DND-41 (cell line): ENCODE data around the gene BCAS3.

Source experiments
- ATAC-seq: fragments of 200-7000 bp; cut with Tn5 transposase; 3 replicates; pipeline ENCODE4 v1.9.1; 2021; ENCODE audit warnings: low read depth; ENCODE audit not compliant: insufficient read depth
- DNase-seq: peaks from one replicate; pipeline ENCODE4 v3.0.0-alpha.2; 2020
- H2AFZ ChIP-seq: 2 replicates; pipeline ENCODE4 v1.6.0; 2012; ENCODE audit warnings: low read depth, low read length
- H3K27ac ChIP-seq: 2 replicates; pipeline ENCODE4 v1.5.1; 2012; ENCODE audit warnings: low read length, inconsistent platforms
- H3K27me3 ChIP-seq: fragments of 200-600 bp; sonication (generic); 2 replicates; pipeline ENCODE4 v1.6.0; 2012; ENCODE audit warnings: low read length, mild to moderate bottlenecking, inconsistent platforms; ENCODE audit not compliant: insufficient read depth, poor library complexity
- H3K36me3 ChIP-seq: 2 replicates; pipeline ENCODE4 v1.5.1; 2012; ENCODE audit warnings: low read length, inconsistent platforms; ENCODE audit not compliant: insufficient read depth
- H3K4me1 ChIP-seq: 2 replicates; pipeline ENCODE4 v1.5.1; 2012; ENCODE audit warnings: mild to moderate bottlenecking, low read length; ENCODE audit not compliant: insufficient read depth
- H3K4me2 ChIP-seq: 2 replicates; pipeline ENCODE4 v1.6.0; 2012; ENCODE audit warnings: mild to moderate bottlenecking, moderate library complexity, low read length, inconsistent platforms; ENCODE audit not compliant: insufficient read depth
- H3K4me3 ChIP-seq, 2 experiments: fragments of 200-600 bp in 1 of 2; shearing (Covaris generic) in 1 of 2; 2 replicates each; pipeline ENCODE4 v1.5.1; 2012 to 2016; ENCODE audit warnings: inconsistent platforms in 2 of 2, low read length in 2 of 2, mild to moderate bottlenecking in 2 of 2, low read depth in 1 of 2, moderate library complexity in 1 of 2
- H3K79me2 ChIP-seq: 2 replicates; pipeline ENCODE4 v1.6.0; 2012; ENCODE audit warnings: low read length, inconsistent platforms; ENCODE audit not compliant: insufficient read depth
- H3K9ac ChIP-seq: 2 replicates; pipeline ENCODE4 v1.6.0; 2012; ENCODE audit warnings: low read depth, mild to moderate bottlenecking, inconsistent platforms, low read length, moderate library complexity
- H3K9me3 ChIP-seq: 2 replicates; pipeline ENCODE4 v1.5.1; 2012; ENCODE audit warnings: low read length, moderate library complexity, mild to moderate bottlenecking, inconsistent platforms; ENCODE audit not compliant: insufficient read depth, severe bottlenecking
- H4K20me1 ChIP-seq: 2 replicates; pipeline ENCODE4 v1.6.0; 2012; ENCODE audit warnings: low read length; ENCODE audit not compliant: insufficient read depth
- EZH2 ChIP-seq: IDR thresholded peaks from 3 replicates; pipeline ENCODE4 v1.6.1; 2012; ENCODE audit warnings: borderline replicate concordance, low read depth, mild to moderate bottlenecking, moderate library complexity, low read length, inconsistent platforms; ENCODE audit not compliant: severe bottlenecking
- TF ChIP-seq, protein P1 (sequence below): IDR thresholded peaks from 2 replicates; pipeline ENCODE4 v1.5.1; 2012; ENCODE audit warnings: borderline replicate concordance, low read length, moderate library complexity, mild to moderate bottlenecking; ENCODE audit not compliant: poor library complexity, severe bottlenecking; ENCODE audit errors: extremely low read depth

BCAS3 gene

GRCh38 chr17:60964160-60964559 is 286.5 kb downstream of the BCAS3 start:
- TF ChIP-seq EZH2: no peak
- TF ChIP-seq, protein P1, sequence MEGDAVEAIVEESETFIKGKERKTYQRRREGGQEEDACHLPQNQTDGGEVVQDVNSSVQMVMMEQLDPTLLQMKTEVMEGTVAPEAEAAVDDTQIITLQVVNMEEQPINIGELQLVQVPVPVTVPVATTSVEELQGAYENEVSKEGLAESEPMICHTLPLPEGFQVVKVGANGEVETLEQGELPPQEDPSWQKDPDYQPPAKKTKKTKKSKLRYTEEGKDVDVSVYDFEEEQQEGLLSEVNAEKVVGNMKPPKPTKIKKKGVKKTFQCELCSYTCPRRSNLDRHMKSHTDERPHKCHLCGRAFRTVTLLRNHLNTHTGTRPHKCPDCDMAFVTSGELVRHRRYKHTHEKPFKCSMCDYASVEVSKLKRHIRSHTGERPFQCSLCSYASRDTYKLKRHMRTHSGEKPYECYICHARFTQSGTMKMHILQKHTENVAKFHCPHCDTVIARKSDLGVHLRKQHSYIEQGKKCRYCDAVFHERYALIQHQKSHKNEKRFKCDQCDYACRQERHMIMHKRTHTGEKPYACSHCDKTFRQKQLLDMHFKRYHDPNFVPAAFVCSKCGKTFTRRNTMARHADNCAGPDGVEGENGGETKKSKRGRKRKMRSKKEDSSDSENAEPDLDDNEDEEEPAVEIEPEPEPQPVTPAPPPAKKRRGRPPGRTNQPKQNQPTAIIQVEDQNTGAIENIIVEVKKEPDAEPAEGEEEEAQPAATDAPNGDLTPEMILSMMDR: no peak
- peaks cover 4% of the 10 kb centered on the region for H3K9me3 ChIP-seq
- no peak overlapping the region for H3K27ac ChIP-seq
- H3K4me1 ChIP-seq: no peaks in the 10 kb centered on the region
- no peak overlapping the region for H3K4me2 ChIP-seq
- H4K20me1 ChIP-seq: no peaks in the 10 kb centered on the region
- ATAC-seq: no peak
- no peak overlapping the region for H2AFZ ChIP-seq
- no peak for DNase-seq
- H3K27me3 ChIP-seq: no peaks in the 10 kb centered on the region
- no peak overlapping the region for H3K9ac ChIP-seq
- no peaks in the 10 kb centered on the region for H3K36me3 ChIP-seq
- no peaks in the 10 kb centered on the region for H3K79me2 ChIP-seq
- no peak overlapping the region for H3K4me3 ChIP-seq

DNA sequence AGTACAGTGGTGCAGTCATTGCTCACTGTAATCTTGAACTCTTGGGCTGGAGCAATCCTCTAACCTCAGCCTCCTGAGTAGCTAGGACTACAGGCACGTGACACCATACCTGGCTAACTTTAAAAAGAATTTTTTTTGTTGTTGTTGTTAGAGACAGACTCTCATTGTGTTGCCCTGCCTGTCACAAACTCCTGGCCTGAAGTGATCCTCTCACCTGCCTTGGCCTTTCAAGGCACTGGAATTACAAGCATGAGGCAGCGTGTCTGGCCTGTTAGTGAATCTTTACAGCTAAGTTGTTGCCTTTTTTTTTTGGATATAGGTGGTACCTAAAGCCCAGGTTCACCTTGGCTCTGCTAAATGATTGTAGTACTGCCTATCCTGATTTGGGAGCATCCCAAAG is 290.6 kb downstream of the BCAS3 start:
- H3K9ac ChIP-seq: no peak overlapping the region
- ATAC-seq: no peak
- H3K9me3 ChIP-seq: no peaks in the 10 kb centered on the region
- no peak overlapping the region for H2AFZ ChIP-seq
- H3K27me3 ChIP-seq: no peaks in the 10 kb centered on the region
- no peaks in the 10 kb centered on the region for H3K36me3 ChIP-seq
- no peaks in the 10 kb centered on the region for H3K4me1 ChIP-seq
- no peak overlapping the region for H3K4me2 ChIP-seq
- H4K20me1 ChIP-seq: no peaks in the 10 kb centered on the region
- H3K4me3 ChIP-seq: no peak overlapping the region
- H3K27ac ChIP-seq: no peak overlapping the region
- no peaks in the 10 kb centered on the region for H3K79me2 ChIP-seq
- TF ChIP-seq EZH2: no peak
- TF ChIP-seq, protein P1: no peak
- no peak for DNase-seq

DNA sequence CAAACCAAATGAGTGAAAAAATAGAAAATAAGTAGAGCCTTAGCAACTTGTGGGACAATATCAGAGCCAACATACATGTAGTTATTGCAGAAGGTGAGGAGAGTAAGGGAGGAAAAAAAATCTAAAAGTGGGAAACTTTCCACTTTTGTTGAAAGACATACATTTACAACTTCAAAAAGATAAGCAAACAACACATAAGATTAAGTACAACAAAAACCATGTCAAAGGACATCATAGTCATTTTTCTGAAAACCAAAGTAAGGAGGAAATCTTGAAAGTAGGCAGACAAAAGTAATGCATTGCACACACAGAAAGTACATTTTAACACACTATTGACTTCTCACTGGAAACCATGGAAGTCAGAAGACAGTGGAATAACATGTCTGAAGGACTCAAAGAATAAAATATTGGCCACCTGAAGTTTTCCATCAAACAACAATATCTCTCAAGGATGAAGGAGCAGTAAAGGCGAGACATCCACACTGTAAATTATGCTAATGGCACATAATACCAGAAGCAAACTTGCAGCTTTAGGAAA is 291.9 kb downstream of the BCAS3 start:
- ATAC-seq (no peak), DNase-seq (no peak)
- Histone ChIP-seq H3K79me2 (no peaks in the 10 kb centered on the region), H3K4me2 (no peak overlapping the region), H2AFZ (no peak overlapping the region), H3K9me3 (no peaks in the 10 kb centered on the region), H3K36me3 (no peaks in the 10 kb centered on the region), H3K27ac (no peak overlapping the region), H3K4me1 (no peaks in the 10 kb centered on the region), H3K9ac (no peak overlapping the region), H4K20me1 (no peaks in the 10 kb centered on the region), H3K4me3 (no peak overlapping the region), H3K27me3 (no peaks in the 10 kb centered on the region)
- TF ChIP-seq EZH2: no peak
- TF ChIP-seq, protein P1: no peak

GRCh38 chr17:60970741-60971140 is 293.1 kb downstream of the BCAS3 start:
- no peaks in the 10 kb centered on the region for H3K9me3 ChIP-seq
- no peak overlapping the region for H3K27ac ChIP-seq

More at GRCh38 chr17:60970741-60971140, 293.1 kb downstream of the BCAS3 start:
- no peak overlapping the region for H3K4me3 ChIP-seq
- no peaks in the 10 kb centered on the region for H3K27me3 ChIP-seq
- peaks cover 4% of the 10 kb centered on the region; the same call in 1 of the 2 replicates for H3K4me1 ChIP-seq
- no peak overlapping the region for H3K9ac ChIP-seq
- no peaks in the 10 kb centered on the region for H4K20me1 ChIP-seq
- no peaks in the 10 kb centered on the region for H3K36me3 ChIP-seq
- no peak overlapping the region for H2AFZ ChIP-seq
- H3K4me2 ChIP-seq: no peak overlapping the region
- H3K79me2 ChIP-seq: no peaks in the 10 kb centered on the region
- ATAC-seq (no peak), DNase-seq (no peak)
- TF ChIP-seq EZH2: no peak
- TF ChIP-seq, protein P1: no peak
